Cortex of kidney (tissue), 1 donor: ENCODE results near the gene VPS45.
"Not testable (repeated sequence)": the region's sequence is repeated elsewhere in the genome, so short reads cannot be mapped to it uniquely, and the experiment has no call there.

ENCODE experiments used
- DNase-seq: peaks from one replicate; lab custom pipeline; 2025; lab: John Stamatoyannopoulos, UW

VPS45 gene

GRCh38 chr1:150159550-150159949 is 92.0 kb downstream of the VPS45 start:
- DNase-seq, result no peak

DNA sequence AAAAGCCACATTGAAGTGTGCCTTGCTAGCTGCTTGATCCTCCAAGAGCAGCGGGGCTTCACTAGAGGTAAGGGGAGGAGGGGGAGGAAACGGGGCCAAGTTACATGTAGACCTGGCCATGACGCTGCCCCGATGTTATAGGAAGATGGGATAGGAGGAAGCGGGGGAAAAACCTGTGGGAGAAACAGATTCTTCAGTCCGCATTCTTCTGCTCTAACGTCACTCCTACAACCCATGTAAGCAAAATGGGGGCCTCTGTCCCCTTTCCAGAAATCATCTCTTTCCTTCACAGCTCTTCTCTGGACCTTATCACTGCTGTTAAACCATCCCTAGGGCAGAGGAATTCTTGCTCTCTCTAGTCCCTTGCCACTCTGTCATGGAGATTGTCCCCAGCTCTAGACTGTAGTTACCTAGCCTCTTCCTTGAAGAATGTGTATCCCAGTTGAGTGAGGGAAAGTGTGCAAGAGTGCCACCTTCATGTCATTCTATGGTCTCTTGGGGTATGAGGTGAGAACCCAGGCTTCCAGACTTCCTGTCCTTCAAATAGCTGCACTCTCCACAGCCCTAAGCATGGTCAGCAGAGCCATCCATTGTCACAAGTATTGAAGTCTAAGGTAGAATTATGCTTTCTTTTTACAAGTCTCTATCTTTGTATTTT is 93.5 kb downstream of the VPS45 start:
- DNase-seq, result no peak

DNA sequence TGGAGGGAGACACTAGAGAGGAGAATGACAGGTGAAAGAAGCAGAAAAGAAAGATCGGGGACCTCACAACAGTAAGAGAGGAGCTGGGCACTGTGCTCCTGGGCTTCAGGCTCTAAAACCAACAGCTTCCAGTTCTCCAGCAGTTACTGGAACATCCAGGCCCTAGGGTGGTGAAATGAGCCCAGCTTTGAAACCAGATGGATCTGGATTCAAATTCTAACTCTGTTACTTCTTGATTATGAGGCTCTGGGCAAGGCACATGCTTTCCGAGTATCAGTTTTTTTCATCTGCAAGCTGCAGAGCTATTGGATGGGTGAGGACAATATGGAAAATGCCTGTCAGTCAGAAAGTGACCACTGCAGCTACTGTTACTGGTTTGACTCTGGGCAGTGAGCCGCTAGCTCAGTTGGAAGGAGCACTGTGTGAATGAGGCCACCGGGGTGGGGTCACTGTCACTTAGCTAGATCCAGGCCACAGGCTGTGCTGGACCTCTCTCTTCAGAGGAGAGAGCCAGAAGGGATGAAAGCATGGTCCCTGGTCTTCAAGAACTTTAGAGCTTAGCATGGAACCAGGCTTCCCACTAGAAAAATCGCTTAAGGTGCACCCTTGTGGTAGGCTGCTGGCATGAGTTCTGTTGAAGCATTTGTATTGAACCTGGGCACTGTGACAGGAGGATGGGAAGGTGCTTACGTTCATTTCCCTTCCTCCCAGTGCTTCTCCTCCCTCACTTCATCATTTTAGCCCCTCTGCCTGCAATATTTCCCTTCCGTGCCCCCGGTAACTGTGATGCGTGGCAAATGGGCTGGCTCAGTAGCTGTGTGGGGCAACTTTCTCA is 94.4 kb downstream of the VPS45 start:
- no peak for DNase-seq

- no peak for DNase-seq
Measured at GRCh38 chr1:150162582-150162861, 94.9 kb downstream of the VPS45 start.

DNA sequence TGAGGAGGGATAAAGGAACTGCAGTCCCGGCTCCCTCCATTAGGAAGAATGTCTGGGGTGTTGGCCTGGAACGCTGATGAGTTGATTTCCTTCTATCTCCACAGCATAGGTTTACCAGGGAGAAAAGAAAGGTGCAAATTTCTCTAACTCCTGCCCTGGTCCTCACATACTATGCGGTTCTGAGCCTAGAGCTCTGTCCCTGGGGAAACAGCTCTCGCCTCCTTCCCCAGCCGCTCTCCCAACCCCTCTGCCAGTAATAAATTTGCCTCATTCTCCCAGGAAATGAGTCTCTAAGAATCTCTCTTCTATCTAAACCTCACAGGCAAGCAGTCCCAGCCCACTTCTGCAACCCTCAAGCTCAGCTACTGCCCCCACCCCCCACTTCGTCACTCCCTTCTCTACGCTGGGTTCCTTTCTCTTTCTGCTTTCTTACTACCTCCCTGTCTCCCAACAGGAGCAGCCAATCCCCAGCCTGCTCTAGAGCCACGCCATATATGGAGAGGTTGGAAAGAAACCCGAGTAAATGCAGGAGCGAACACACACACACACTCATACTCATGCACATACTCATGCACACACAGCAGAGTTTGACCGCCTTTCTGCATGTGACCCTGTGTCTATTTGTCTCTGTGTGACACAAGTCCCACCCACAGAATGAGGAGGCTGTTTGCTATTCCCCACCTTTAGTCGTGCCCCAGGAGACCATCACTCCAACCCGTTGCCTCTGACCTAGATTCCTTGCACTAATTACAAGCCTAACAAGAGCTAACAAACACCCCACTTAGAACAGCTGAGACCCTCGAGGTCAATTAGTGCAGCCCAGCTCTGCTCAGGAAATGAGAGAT is 95.5 kb downstream of the VPS45 start:
- DNase-seq, result no peak

DNA sequence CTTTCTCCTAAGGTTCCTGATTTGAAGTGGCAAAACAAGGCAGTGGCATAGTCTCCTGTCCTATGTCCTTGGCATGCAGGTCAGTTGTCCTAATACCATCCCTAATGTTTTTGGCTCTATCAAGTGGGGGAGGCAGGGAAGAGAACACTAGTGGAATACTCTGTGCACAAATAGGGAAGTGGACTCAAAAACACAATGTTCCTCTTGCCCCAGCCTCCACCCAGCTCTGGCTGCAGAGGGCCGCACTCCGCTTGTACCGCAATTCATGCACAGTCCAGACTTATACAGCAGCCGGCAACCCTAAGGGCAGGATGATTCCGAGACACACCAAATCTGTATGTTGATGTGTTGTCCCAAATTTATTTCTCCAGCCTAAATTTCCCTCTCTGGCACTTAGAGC is 96.6 kb downstream of the VPS45 start:
- DNase-seq, result no peak

DNA sequence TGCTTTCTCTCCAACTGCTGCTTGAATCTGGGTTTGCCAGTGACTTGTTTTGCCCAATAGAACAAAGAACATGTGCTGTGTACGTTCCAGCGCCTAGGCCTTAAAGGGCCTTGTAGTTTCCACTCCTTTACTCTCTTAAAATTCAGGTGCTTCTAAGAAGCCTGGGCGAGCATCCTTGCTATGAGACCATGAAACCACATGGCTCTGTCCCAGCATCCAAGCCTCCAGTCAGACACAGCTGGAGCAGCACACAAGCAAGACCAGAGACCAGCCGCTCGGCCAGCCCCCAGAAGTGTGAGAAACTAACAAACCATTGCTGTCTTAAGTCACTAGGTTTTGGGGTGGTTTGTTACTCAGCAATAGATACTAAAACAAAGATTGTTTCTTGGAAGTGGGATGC is 97.2 kb downstream of the VPS45 start:
- DNase-seq, result no peak

GRCh38 chr1:150165622-150166612 is 98.3 kb downstream of the VPS45 start:
- DNase-seq, result no peak

GRCh38 chr1:150168960-150169601 is 101.5 kb downstream of the VPS45 start:
- no peak for DNase-seq

GRCh38 chr1:150171801-150172200 is 104.2 kb downstream of the VPS45 start:
- no peak for DNase-seq

DNA sequence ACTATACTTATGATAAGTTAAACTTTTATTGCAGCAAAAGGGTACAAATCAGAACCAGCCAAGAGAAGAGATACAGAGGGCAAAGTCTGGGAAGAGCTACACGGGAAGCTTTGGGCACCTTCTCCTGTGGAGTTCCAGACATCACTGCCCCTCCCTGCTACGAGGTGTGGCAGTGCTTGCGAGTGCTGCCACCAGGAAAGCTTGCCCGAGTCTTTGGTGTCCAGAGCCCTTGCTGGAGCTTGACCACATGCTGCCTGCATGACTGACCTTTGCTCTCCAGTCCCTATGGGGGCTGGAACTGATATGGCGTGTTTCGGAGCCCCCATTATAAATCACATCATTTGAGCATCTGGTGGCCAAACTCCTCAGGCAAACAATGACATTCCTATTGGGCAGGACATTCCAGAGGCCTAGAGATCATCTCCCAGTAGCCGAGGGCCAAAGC is 105.6 kb downstream of the VPS45 start:
- no peak for DNase-seq

DNA sequence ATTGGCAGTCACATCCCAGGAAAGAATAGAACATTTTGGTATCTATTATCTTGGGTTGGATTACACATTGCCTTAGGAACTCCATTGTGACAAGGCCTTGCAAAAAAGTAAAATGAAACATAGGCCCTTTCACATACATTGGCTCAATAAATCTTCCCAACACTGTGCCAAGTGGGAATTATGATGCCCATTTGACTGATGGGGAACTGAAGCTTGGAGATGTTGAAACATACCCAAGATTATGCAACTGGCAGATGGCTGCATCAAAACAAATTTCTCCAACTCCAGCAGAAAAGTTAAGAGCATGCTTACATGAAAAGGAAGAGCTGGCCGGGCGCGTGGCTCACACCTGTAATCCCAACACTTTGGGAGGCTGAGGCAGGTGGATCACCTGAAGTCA is 109.0 kb downstream of the VPS45 start:
- DNase-seq, result no peak

DNA sequence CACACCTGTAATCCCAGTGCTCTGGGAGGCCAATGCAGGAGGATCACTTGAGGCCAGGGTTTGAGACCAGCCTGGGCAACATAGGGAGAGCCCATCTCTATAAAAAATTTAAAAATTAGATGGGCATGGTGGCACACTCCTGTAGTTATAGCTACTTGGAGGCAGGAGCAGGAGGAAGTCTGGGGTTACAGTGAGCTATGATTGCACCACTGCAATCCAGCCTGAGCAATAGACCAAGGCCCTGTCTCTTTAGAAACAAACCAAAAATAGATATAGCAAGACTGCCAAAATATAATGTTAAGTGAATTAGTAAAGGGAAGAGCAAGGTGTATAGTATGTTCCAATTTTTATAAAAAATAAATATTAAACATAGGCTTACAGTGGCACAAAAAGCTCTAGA is 111.0 kb downstream of the VPS45 start:
- no peak for DNase-seq

DNA sequence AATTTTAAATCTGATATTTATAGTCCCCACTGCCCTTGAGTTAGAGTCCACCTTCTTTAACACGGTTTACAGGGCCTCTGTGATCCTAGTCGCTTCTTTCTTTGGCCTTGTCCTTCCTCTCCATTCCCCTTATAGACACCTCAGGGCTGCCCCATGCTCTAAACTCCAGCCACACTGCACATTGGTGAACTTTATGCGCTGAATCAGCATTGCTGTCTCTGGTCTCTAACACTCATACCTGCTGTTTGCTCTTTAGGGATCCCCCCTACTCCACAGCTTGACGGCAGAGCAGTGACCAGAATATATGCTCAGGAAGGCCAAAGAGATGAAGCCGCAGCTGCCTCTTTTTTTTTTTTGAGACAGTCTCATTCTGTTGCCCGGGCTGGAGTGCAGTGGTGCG is 112.3 kb downstream of the VPS45 start:
- DNase-seq, result no peak

GRCh38 chr1:150180474-150180873 is 112.9 kb downstream of the VPS45 start:
- DNase-seq, result no peak

DNA sequence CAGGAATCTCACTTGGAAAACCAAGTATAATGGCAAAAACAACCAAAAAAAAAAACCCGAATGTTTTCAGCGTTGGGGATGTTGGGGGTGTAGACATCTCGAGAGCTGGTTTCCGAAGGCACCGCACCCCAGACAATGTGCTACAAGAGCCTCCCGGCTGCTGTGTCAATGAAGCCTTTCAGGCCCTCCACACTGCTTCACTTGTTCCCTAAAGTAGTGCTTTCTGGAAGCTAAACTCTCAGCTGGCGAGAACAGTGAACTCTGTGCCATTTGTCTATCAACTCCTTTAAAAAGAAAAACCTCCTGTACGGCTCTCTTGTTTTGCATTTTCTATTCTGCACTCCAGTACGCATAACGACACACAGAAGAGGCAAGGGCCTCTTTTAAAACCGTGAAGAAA is 114.7 kb downstream of the VPS45 start:
- DNase-seq, result no peak

- no peak for DNase-seq
Measured at GRCh38 chr1:150183061-150183460, 115.5 kb downstream of the VPS45 start.

- DNase-seq, result no peak
Measured at GRCh38 chr1:150185481-150185880, 117.9 kb downstream of the VPS45 start.

- not testable (repeated sequence) for DNase-seq
Measured at GRCh38 chr1:150186438-150186788, 118.8 kb downstream of the VPS45 start.

DNA sequence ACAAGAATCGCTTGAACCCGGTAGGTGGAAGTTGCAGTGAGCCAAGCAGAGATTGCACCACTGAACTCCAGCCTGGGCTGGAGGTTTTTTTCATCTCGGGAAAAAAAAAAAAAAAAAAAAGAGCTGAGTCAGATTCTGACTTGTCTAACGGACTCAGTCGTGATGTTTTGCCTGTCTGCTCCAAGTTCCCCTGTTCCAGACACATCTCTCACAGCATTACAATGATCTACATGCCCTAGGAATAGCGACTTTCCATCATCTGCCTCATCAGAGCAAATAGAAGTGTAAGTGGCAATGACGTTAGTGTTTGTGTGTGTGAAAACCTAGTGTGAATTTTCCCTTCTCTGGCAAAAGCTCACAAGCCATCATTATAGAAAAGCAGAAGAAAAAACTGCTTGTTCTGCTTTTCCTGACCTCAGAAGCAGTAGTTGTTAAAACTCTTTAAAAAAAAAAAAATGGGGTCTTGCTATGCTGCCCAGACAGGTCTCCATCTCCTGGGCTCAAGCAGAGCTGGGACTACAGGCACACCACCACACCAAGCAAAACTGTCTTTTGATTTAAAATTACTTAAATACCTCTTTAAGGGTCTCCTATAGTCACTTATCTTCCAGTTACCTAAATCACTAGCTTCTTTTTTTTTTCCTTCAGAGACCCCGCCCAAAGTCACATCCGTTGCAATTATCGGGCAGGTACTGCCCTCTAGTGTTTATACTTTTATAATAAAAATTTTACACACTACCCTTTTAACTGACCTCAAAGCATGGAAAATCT is 119.4 kb downstream of the VPS45 start:
- DNase-seq, result no peak

DNA sequence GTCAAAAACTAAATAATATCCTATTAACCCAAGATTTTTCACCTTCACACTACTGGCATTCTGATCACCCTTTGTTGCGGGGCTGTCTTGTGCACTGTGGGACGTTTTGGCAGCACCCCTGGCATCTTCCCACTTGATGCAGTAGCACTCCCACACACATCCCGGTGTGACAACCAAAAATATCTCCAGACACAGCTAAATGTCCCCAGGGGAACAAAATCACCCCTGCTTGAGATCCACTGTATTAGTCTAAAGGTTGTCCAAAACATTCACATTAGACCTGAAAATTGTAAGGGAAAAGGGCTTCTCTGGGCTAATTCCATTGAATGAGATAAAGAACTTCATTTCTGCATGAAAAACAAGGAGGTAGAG is 120.0 kb downstream of the VPS45 start:
- DNase-seq, result no peak
